ENCODE data around the gene YAP1. TPM values are rescaled to one million over a fixed set of nuclear protein-coding genes. Genes with fewer than 3 reads are reported as not detected.
A peak's percentile ranks its signal among the peaks of the same experiment; 100 is the strongest.

YAP1 gene
- total and polyA plus RNA-seq, 4 experiments from 2014 or later: 0.44 to 0.75 TPM; not detected in 2

GRCh38 chr11:102241026-102241425, 130.8 kb downstream of the YAP1 start:
- H3K36me3 ChIP-seq (ENCODE audit: insufficient read depth, low read length): no peaks in the 10 kb centered on the region
- intact Hi-C loops (cut with micrococcal nuclease): no loop called here
- Mint-ChIP-seq H3K4me3 (no peak overlapping the region), H3K27me3 (peaks cover 20 to 21% of the 10 kb centered on the region in 2 donors), H3K36me3 (no peaks in the 10 kb centered on the region), H3K4me1 (peaks cover 0 to 1% (median 0%) of the 10 kb centered on the region in 4 donors), H3K9me3 (peaks cover 0 to 2% (median 0%) of the 10 kb centered on the region in 8 donors), H3K27ac (no peak overlapping the region)
- no peak for DNase-seq
- no peak overlapping the region for H3K27ac ChIP-seq (ENCODE audit: low read depth, low read length)
- ChIA-PET POLR2A (ENCODE audit: partially characterized antibody) (no interaction called here), CTCF (ENCODE audit: partially characterized antibody) (no interaction called here)
- H3K9me3 ChIP-seq (ENCODE audit: control insufficient read depth in 1 of 2, low read length in 2 of 2): no peaks in the 10 kb centered on the region
- no peaks in the 10 kb centered on the region for H3K4me1 ChIP-seq (ENCODE audit: insufficient read depth, low read length)
- H3K27me3 ChIP-seq (ENCODE audit: insufficient read depth, low read length): no peaks in the 10 kb centered on the region
- no peak overlapping the region for H3K4me3 ChIP-seq (ENCODE audit: low read length in 2 of 2)

- Mint-ChIP-seq H3K27me3 (peaks cover 8 to 9% of the 10 kb centered on the region in 2 donors), H3K36me3 (no peaks in the 10 kb centered on the region)
- POLR2A ChIA-PET (ENCODE audit: partially characterized antibody): no interaction called here
Observed at GRCh38 chr11:102243399-102243884, 133.2 kb downstream of the YAP1 start.

DNA sequence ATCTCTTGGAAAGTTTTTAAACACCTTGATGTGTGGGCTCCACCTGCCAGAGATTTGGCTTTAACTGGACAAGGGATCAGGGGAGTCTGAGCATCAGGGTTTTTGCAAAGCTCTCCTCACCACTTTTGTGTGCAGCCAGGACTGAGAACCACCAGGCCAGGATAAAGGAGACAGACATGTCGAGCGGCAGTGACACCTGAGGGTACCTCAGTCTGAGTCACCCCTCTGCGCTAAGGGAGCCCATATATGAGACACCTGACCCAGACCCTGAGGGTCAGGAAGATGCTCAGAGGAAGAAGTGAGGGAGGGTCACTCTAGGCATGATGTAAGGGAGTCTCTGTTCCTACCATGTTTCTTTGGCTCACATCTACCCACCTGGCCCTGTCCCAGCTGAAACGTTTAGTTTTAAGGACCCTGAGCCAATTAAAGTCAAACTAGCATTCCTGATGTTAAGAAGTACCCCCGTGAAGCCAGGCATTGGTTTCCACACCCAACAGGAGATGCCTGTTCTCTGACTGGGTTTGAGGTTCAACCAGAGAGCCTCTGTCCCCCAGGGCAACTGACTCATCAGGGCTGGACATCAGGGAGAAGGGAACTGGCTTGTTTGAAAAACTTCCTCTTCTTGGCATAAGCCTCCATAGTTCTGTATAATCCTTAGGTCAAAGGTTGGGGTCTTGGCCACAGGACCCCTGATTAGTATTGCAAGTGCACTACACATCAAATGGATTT, 134.6 kb downstream of the YAP1 start:
- intact Hi-C loops (cut with micrococcal nuclease): no loop called here
- Histone ChIP-seq H3K27me3 (ENCODE audit: insufficient read depth, low read length) (no peaks in the 10 kb centered on the region), H3K27ac (ENCODE audit: low read depth, low read length) (no peak overlapping the region), H3K4me3 (ENCODE audit: low read length in 2 of 2) (no peak overlapping the region), H3K4me1 (ENCODE audit: insufficient read depth, low read length) (no peaks in the 10 kb centered on the region), H3K36me3 (ENCODE audit: insufficient read depth, low read length) (no peaks in the 10 kb centered on the region), H3K9me3 (ENCODE audit: control insufficient read depth in 1 of 2, low read length in 2 of 2) (no peaks in the 10 kb centered on the region)
- Mint-ChIP-seq H3K27me3 (peaks cover 4 to 5% of the 10 kb centered on the region in 2 donors), H3K4me1 (peaks cover 0 to 1% (median 0%) of the 10 kb centered on the region in 4 donors), H3K9me3 (peaks cover 0 to 2% (median 0%) of the 10 kb centered on the region in 8 donors), H3K36me3 (no peaks in the 10 kb centered on the region), H3K4me3 (no peak overlapping the region), H3K27ac (no peak overlapping the region)
- no peak for DNase-seq
- POLR2A ChIA-PET (ENCODE audit: partially characterized antibody): no interaction called here
- CTCF ChIA-PET (ENCODE audit: partially characterized antibody): interaction anchor here (1.5 kb wide), 1 partner anchor 14 kb away, joined by 3 read pairs; no protein-coding TSS in a partner anchor

More at GRCh38 chr11:102243399-102243884, 133.2 kb downstream of the YAP1 start:
- Histone ChIP-seq H3K27me3 (ENCODE audit: insufficient read depth, low read length) (no peaks in the 10 kb centered on the region), H3K9me3 (ENCODE audit: control insufficient read depth in 1 of 2, low read length in 2 of 2) (no peaks in the 10 kb centered on the region), H3K27ac (ENCODE audit: low read depth, low read length) (no peak overlapping the region), H3K4me1 (ENCODE audit: insufficient read depth, low read length) (no peaks in the 10 kb centered on the region), H3K4me3 (ENCODE audit: low read length in 2 of 2) (no peak overlapping the region), H3K36me3 (ENCODE audit: insufficient read depth, low read length) (no peaks in the 10 kb centered on the region)
- Mint-ChIP-seq H3K4me3 (no peak overlapping the region), H3K27ac (no peak overlapping the region), H3K4me1 (peaks cover 0 to 1% (median 0%) of the 10 kb centered on the region in 4 donors), H3K9me3 (peaks cover 0 to 2% (median 0%) of the 10 kb centered on the region in 8 donors)
- CTCF ChIA-PET (ENCODE audit: partially characterized antibody): interaction anchor here (1.5 kb wide), 1 partner anchor 13 kb away, joined by 3 read pairs; no protein-coding TSS in a partner anchor
- intact Hi-C loops (cut with micrococcal nuclease): no loop called here
- no peak for DNase-seq

- POLR2A ChIA-PET (ENCODE audit: partially characterized antibody): no interaction called here
- H3K9me3 Mint-ChIP-seq: no peaks in the 10 kb centered on the region
- Histone ChIP-seq H3K9me3 (ENCODE audit: control insufficient read depth in 1 of 2, low read length in 2 of 2) (no peaks in the 10 kb centered on the region), H3K27ac (ENCODE audit: low read depth, low read length) (no peak overlapping the region), H3K36me3 (ENCODE audit: insufficient read depth, low read length) (no peaks in the 10 kb centered on the region), H3K27me3 (ENCODE audit: insufficient read depth, low read length) (no peaks in the 10 kb centered on the region), H3K4me3 (ENCODE audit: low read length in 2 of 2) (no peak overlapping the region), H3K4me1 (ENCODE audit: insufficient read depth, low read length) (no peaks in the 10 kb centered on the region)
- no peaks in the 10 kb centered on the region for H3K36me3 Mint-ChIP-seq
- no peaks in the 10 kb centered on the region for H3K4me1 Mint-ChIP-seq
- DNase-seq: no peak
- CTCF ChIA-PET (ENCODE audit: partially characterized antibody): interaction anchor here (2.9 kb wide), 1 partner anchor 17 kb away, joined by 12 read pairs; no protein-coding TSS in a partner anchor
- intact Hi-C loops (cut with micrococcal nuclease): no loop called here
- H3K27me3 Mint-ChIP-seq: no peaks in the 10 kb centered on the region
- no peak overlapping the region for H3K4me3 Mint-ChIP-seq
- no peak overlapping the region for H3K27ac Mint-ChIP-seq
Observed at GRCh38 chr11:102251423-102251822, 141.2 kb downstream of the YAP1 start.

DNA sequence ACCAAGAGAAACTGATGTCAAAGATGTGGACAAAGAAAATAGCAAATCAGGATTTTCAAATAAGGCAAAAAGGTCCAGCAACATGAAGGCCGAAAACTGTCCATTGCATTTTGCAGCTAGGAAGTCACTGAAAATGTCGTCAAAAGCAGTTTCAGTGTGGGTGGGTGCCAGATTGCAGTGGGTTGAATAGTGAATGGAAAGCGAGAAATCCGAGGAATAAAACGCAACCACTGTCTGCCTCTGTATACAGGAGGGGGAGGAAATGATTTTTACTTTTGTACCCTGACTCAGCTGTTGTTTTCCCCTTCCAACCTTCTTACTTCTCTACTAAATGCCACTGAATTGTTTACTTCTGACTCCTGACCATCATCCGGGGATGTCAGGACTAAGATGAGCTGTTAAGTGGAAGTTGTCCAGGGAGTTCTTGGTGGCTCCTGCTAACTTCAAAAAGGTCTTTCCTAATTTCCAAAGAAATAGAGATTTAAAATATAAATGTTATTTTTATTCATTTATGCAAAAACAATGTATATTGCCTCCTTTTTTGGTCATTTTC, 142.2 kb downstream of the YAP1 start:
- Histone ChIP-seq H3K27ac (ENCODE audit: low read depth, low read length) (no peak overlapping the region), H3K4me1 (ENCODE audit: insufficient read depth, low read length) (no peaks in the 10 kb centered on the region), H3K4me3 (ENCODE audit: low read length in 2 of 2) (no peak overlapping the region), H3K36me3 (ENCODE audit: insufficient read depth, low read length) (no peaks in the 10 kb centered on the region), H3K27me3 (ENCODE audit: insufficient read depth, low read length) (no peaks in the 10 kb centered on the region), H3K9me3 (ENCODE audit: control insufficient read depth in 1 of 2, low read length in 2 of 2) (no peaks in the 10 kb centered on the region)
- Mint-ChIP-seq H3K27me3 (no peaks in the 10 kb centered on the region), H3K36me3 (no peaks in the 10 kb centered on the region), H3K4me3 (no peak overlapping the region), H3K27ac (no peak overlapping the region), H3K4me1 (no peaks in the 10 kb centered on the region), H3K9me3 (no peaks in the 10 kb centered on the region)
- ChIA-PET POLR2A (ENCODE audit: partially characterized antibody) (no interaction called here), CTCF (ENCODE audit: partially characterized antibody) (interaction anchor here (1.0 to 2.9 kb wide), 3 partner anchors 16 to 415 kb away, joined by 3 to 12 read pairs (median 6); no protein-coding TSS in a partner anchor)
- intact Hi-C loops (cut with micrococcal nuclease): no loop called here
- no peak for DNase-seq

- DNase-seq: no peak
- H3K36me3 Mint-ChIP-seq: no peaks in the 10 kb centered on the region
- POLR2A ChIA-PET (ENCODE audit: partially characterized antibody): no interaction called here
- Histone ChIP-seq H3K36me3 (ENCODE audit: insufficient read depth, low read length) (no peaks in the 10 kb centered on the region), H3K4me1 (ENCODE audit: insufficient read depth, low read length) (no peaks in the 10 kb centered on the region), H3K4me3 (ENCODE audit: low read length in 2 of 2) (no peak overlapping the region), H3K9me3 (ENCODE audit: control insufficient read depth in 1 of 2, low read length in 2 of 2) (no peaks in the 10 kb centered on the region), H3K27me3 (ENCODE audit: insufficient read depth, low read length) (no peaks in the 10 kb centered on the region), H3K27ac (ENCODE audit: low read depth, low read length) (no peak overlapping the region)
- H3K27ac Mint-ChIP-seq: no peak overlapping the region
- H3K4me3 Mint-ChIP-seq: no peak overlapping the region
- intact Hi-C loops (cut with micrococcal nuclease): no loop called here
- no peaks in the 10 kb centered on the region for H3K27me3 Mint-ChIP-seq
- no peaks in the 10 kb centered on the region for H3K9me3 Mint-ChIP-seq
- CTCF ChIA-PET (ENCODE audit: partially characterized antibody): interaction anchor here (0.7 to 2.9 kb wide), 4 partner anchors 12 to 414 kb away, joined by 3 to 12 read pairs (median 4); no protein-coding TSS in a partner anchor
- H3K4me1 Mint-ChIP-seq: no peaks in the 10 kb centered on the region
Observed at GRCh38 chr11:102253020-102253715, 142.9 kb downstream of the YAP1 start.

DNA sequence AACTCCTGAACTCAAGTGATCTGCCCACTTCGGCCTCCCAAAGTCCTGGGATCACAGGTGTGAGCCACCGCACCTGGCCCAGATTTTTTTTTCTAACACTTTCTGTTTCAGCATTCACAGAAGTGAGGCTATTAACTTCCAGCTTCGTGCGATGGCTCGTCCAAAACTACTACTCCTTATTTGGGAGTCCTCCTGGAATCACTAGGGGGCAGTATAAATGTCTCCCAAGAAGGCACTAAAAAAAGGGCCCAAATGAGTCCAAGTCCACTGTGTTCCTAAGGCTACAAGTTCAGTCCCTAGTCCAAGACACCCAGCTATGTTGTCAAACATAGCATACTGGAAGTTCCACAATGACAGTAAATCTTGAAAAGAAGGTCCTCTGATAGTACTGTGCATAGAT, 143.8 kb downstream of the YAP1 start:
- no peaks in the 10 kb centered on the region for H3K36me3 Mint-ChIP-seq
- H3K4me3 ChIP-seq (ENCODE audit: low read length in 2 of 2): no peak overlapping the region
- no peak overlapping the region for H3K27ac Mint-ChIP-seq
- no peak overlapping the region for H3K27ac ChIP-seq (ENCODE audit: low read depth, low read length)
- DNase-seq: peak in 1 of 5 donors; percentile 6
- H3K27me3 ChIP-seq (ENCODE audit: insufficient read depth, low read length): no peaks in the 10 kb centered on the region
- intact Hi-C loops (cut with micrococcal nuclease): loop anchor here (1.0 kb wide), 1 partner anchor 412 kb away; no protein-coding TSS in a partner anchor
- H3K36me3 ChIP-seq (ENCODE audit: insufficient read depth, low read length): no peaks in the 10 kb centered on the region
- H3K4me3 Mint-ChIP-seq: no peak overlapping the region
- H3K9me3 ChIP-seq (ENCODE audit: control insufficient read depth in 1 of 2, low read length in 2 of 2): no peaks in the 10 kb centered on the region
- no peaks in the 10 kb centered on the region for H3K9me3 Mint-ChIP-seq
- POLR2A ChIA-PET (ENCODE audit: partially characterized antibody): no interaction called here
- H3K4me1 ChIP-seq (ENCODE audit: insufficient read depth, low read length): no peaks in the 10 kb centered on the region
- CTCF ChIA-PET (ENCODE audit: partially characterized antibody): interaction anchor here (0.7 to 2.9 kb wide), 3 partner anchors 12 to 15 kb away, joined by 3 to 12 read pairs (median 8); no protein-coding TSS in a partner anchor
- no peaks in the 10 kb centered on the region for H3K4me1 Mint-ChIP-seq
- H3K27me3 Mint-ChIP-seq: no peaks in the 10 kb centered on the region

All from CD4-positive, alpha-beta memory T cell (primary cell).